Panc1 (cell line): ENCODE data around the gene CNN2.
"Not testable (repeated sequence)": the region's sequence is repeated elsewhere in the genome, so short reads cannot be mapped to it uniquely, and the experiment has no call there.

Source experiments
- CTCF ChIP-seq: fragments of 450-650 bp; IDR thresholded peaks from 2 replicates; pipeline ENCODE4 v1.5.1; 2017; ENCODE audit warnings: mild to moderate bottlenecking
- POLR2AphosphoS5 ChIP-seq: IDR thresholded peaks from 2 replicates; pipeline ENCODE4 v1.6.1; 2012; ENCODE audit warnings: mild to moderate bottlenecking, low read depth, low read length, moderate library complexity
- SIN3A ChIP-seq: IDR thresholded peaks from 2 replicates; pipeline ENCODE4 v1.6.1; 2012; ENCODE audit warnings: low read depth, mild to moderate bottlenecking, low read length, moderate library complexity, borderline replicate concordance; ENCODE audit not compliant: insufficient read depth
- TCF7L2 ChIP-seq: IDR thresholded peaks from 2 replicates; pipeline ENCODE4 v1.6.1; 2011; ENCODE audit warnings: mild to moderate bottlenecking, low read depth, low read length, inconsistent platforms

- TF ChIP-seq CTCF, SIN3A, POLR2AphosphoS5, TCF7L2: not testable (repeated sequence)
These were observed 2.6 kb upstream of the CNN2 start for GRCh38 chr19:1023883-1024188.
